ENCODE data around the gene BCAR1.
A peak's percentile ranks its signal among the peaks of the same experiment; 100 is the strongest.

The BCAR1 gene

GRCh38 chr16:75263291-75263962, 12.0 kb upstream of the BCAR1 start:
- peaks cover 43 to 52% of the 10 kb centered on the region in 2 donors for H3K4me1 ChIP-seq (ENCODE audit: control insufficient read depth in 2 of 2, insufficient read depth in 2 of 2, low read length in 2 of 2)
- H3K4me3 ChIP-seq (ENCODE audit: low read length in 2 of 2) = peak overlapping the region in 1 of 2 donors; percentile 77
- H3K9me3 ChIP-seq (ENCODE audit: control insufficient read depth in 2 of 2, low read length in 2 of 2) = no peaks in the 10 kb centered on the region
- H3K36me3 ChIP-seq (ENCODE audit: control insufficient read depth in 2 of 2, insufficient read depth in 2 of 2, low read length in 2 of 2) = no peaks in the 10 kb centered on the region
- H3K27me3 ChIP-seq (ENCODE audit: control insufficient read depth in 2 of 2, insufficient read depth in 2 of 2, low read length in 2 of 2) = peaks cover 0 to 5% of the 10 kb centered on the region in 2 donors
- H3K27ac ChIP-seq (ENCODE audit: low read depth in 2 of 2, low read length in 2 of 2) = peak overlapping the region; percentile 69 to 82
- H3K9ac ChIP-seq (ENCODE audit: low read depth in 1 of 2, low read length in 2 of 2) = no peak overlapping the region

- Histone ChIP-seq H3K4me1 (ENCODE audit: control insufficient read depth in 2 of 2, insufficient read depth in 2 of 2, low read length in 2 of 2) (peaks cover 47 to 51% of the 10 kb centered on the region in 2 donors), H3K9ac (ENCODE audit: low read depth in 1 of 2, low read length in 2 of 2) (peak overlapping the region in 1 of 2 donors; percentile 27), H3K27me3 (ENCODE audit: control insufficient read depth in 2 of 2, insufficient read depth in 2 of 2, low read length in 2 of 2) (peaks cover 0 to 5% of the 10 kb centered on the region in 2 donors), H3K9me3 (ENCODE audit: control insufficient read depth in 2 of 2, low read length in 2 of 2) (no peaks in the 10 kb centered on the region), H3K36me3 (ENCODE audit: control insufficient read depth in 2 of 2, insufficient read depth in 2 of 2, low read length in 2 of 2) (no peaks in the 10 kb centered on the region), H3K27ac (ENCODE audit: low read depth in 2 of 2, low read length in 2 of 2) (peak overlapping the region; percentile 69 to 79), H3K4me3 (ENCODE audit: low read length in 2 of 2) (peak overlapping the region in 1 of 2 donors; percentile 37)
Measured at GRCh38 chr16:75262800-75263127, 11.3 kb upstream of the BCAR1 start.

GRCh38 chr16:75262104-75262799, 10.8 kb upstream of the BCAR1 start:
- peak overlapping the region in 1 of 2 donors; percentile 27 for H3K9ac ChIP-seq (ENCODE audit: low read depth in 1 of 2, low read length in 2 of 2)
- peaks cover 49 to 51% of the 10 kb centered on the region in 2 donors for H3K4me1 ChIP-seq (ENCODE audit: control insufficient read depth in 2 of 2, insufficient read depth in 2 of 2, low read length in 2 of 2)
- H3K9me3 ChIP-seq (ENCODE audit: control insufficient read depth in 2 of 2, low read length in 2 of 2) = no peaks in the 10 kb centered on the region
- peaks cover 0 to 5% of the 10 kb centered on the region in 2 donors for H3K27me3 ChIP-seq (ENCODE audit: control insufficient read depth in 2 of 2, insufficient read depth in 2 of 2, low read length in 2 of 2)
- H3K27ac ChIP-seq (ENCODE audit: low read depth in 2 of 2, low read length in 2 of 2) = peak overlapping the region; percentile 69 to 79
- H3K36me3 ChIP-seq (ENCODE audit: control insufficient read depth in 2 of 2, insufficient read depth in 2 of 2, low read length in 2 of 2) = no peaks in the 10 kb centered on the region
- peak overlapping the region in 1 of 2 donors; percentile 37 for H3K4me3 ChIP-seq (ENCODE audit: low read length in 2 of 2)

- Histone ChIP-seq H3K27me3 (ENCODE audit: control insufficient read depth in 2 of 2, insufficient read depth in 2 of 2, low read length in 2 of 2) (peaks cover 0 to 5% of the 10 kb centered on the region in 2 donors), H3K4me3 (ENCODE audit: low read length in 2 of 2) (peak overlapping the region in 1 of 2 donors; percentile 37), H3K4me1 (ENCODE audit: control insufficient read depth in 2 of 2, insufficient read depth in 2 of 2, low read length in 2 of 2) (peaks cover 54 to 57% of the 10 kb centered on the region in 2 donors), H3K9ac (ENCODE audit: low read depth in 1 of 2, low read length in 2 of 2) (peak overlapping the region in 1 of 2 donors; percentile 16), H3K9me3 (ENCODE audit: control insufficient read depth in 2 of 2, low read length in 2 of 2) (no peaks in the 10 kb centered on the region), H3K36me3 (ENCODE audit: control insufficient read depth in 2 of 2, insufficient read depth in 2 of 2, low read length in 2 of 2) (no peaks in the 10 kb centered on the region), H3K27ac (ENCODE audit: low read depth in 2 of 2, low read length in 2 of 2) (peak overlapping the region; percentile 67 to 79)
Measured at GRCh38 chr16:75261590-75262078, 10.2 kb upstream of the BCAR1 start.

GRCh38 chr16:75260851-75261589, 9.6 kb upstream of the BCAR1 start:
- Histone ChIP-seq H3K36me3 (ENCODE audit: control insufficient read depth in 2 of 2, insufficient read depth in 2 of 2, low read length in 2 of 2) (no peaks in the 10 kb centered on the region), H3K27ac (ENCODE audit: low read depth in 2 of 2, low read length in 2 of 2) (peak overlapping the region in 1 of 2 donors; percentile 79), H3K9ac (ENCODE audit: low read depth in 1 of 2, low read length in 2 of 2) (no peak overlapping the region), H3K9me3 (ENCODE audit: control insufficient read depth in 2 of 2, low read length in 2 of 2) (no peaks in the 10 kb centered on the region), H3K4me3 (ENCODE audit: low read length in 2 of 2) (no peak overlapping the region), H3K4me1 (ENCODE audit: control insufficient read depth in 2 of 2, insufficient read depth in 2 of 2, low read length in 2 of 2) (peaks cover 57 to 58% of the 10 kb centered on the region in 2 donors), H3K27me3 (ENCODE audit: control insufficient read depth in 2 of 2, insufficient read depth in 2 of 2, low read length in 2 of 2) (peaks cover 0 to 5% of the 10 kb centered on the region in 2 donors)

- Histone ChIP-seq H3K27ac (ENCODE audit: low read depth in 2 of 2, low read length in 2 of 2) (no peak overlapping the region), H3K9me3 (ENCODE audit: control insufficient read depth in 2 of 2, low read length in 2 of 2) (no peaks in the 10 kb centered on the region), H3K9ac (ENCODE audit: low read depth in 1 of 2, low read length in 2 of 2) (no peak overlapping the region), H3K4me3 (ENCODE audit: low read length in 2 of 2) (no peak overlapping the region), H3K4me1 (ENCODE audit: control insufficient read depth in 2 of 2, insufficient read depth in 2 of 2, low read length in 2 of 2) (peaks cover 57 to 65% of the 10 kb centered on the region in 2 donors), H3K36me3 (ENCODE audit: control insufficient read depth in 2 of 2, insufficient read depth in 2 of 2, low read length in 2 of 2) (no peaks in the 10 kb centered on the region), H3K27me3 (ENCODE audit: control insufficient read depth in 2 of 2, insufficient read depth in 2 of 2, low read length in 2 of 2) (no peaks in the 10 kb centered on the region)
Measured at GRCh38 chr16:75258807-75259141, 7.3 kb upstream of the BCAR1 start.

- no peak overlapping the region for H3K27ac ChIP-seq (ENCODE audit: low read depth in 2 of 2, low read length in 2 of 2)
- H3K36me3 ChIP-seq (ENCODE audit: control insufficient read depth in 2 of 2, insufficient read depth in 2 of 2, low read length in 2 of 2) = no peaks in the 10 kb centered on the region
- no peaks in the 10 kb centered on the region for H3K27me3 ChIP-seq (ENCODE audit: control insufficient read depth in 2 of 2, insufficient read depth in 2 of 2, low read length in 2 of 2)
- H3K4me3 ChIP-seq (ENCODE audit: low read length in 2 of 2) = no peak overlapping the region
- H3K9me3 ChIP-seq (ENCODE audit: control insufficient read depth in 2 of 2, low read length in 2 of 2) = no peaks in the 10 kb centered on the region
- H3K9ac ChIP-seq (ENCODE audit: low read depth in 1 of 2, low read length in 2 of 2) = no peak overlapping the region
- H3K4me1 ChIP-seq (ENCODE audit: control insufficient read depth in 2 of 2, insufficient read depth in 2 of 2, low read length in 2 of 2) = peaks cover 52 to 59% of the 10 kb centered on the region in 2 donors
Measured at GRCh38 chr16:75257886-75258806, 6.7 kb upstream of the BCAR1 start.

GRCh38 chr16:75256696-75257343, 5.4 kb upstream of the BCAR1 start:
- H3K36me3 ChIP-seq (ENCODE audit: control insufficient read depth in 2 of 2, insufficient read depth in 2 of 2, low read length in 2 of 2) = no peaks in the 10 kb centered on the region
- H3K9ac ChIP-seq (ENCODE audit: low read depth in 1 of 2, low read length in 2 of 2) = peak overlapping the region in 1 of 2 donors; percentile 51
- H3K27me3 ChIP-seq (ENCODE audit: control insufficient read depth in 2 of 2, insufficient read depth in 2 of 2, low read length in 2 of 2) = peaks cover 0 to 3% of the 10 kb centered on the region in 2 donors
- H3K4me3 ChIP-seq (ENCODE audit: low read length in 2 of 2) = peak overlapping the region in 1 of 2 donors; percentile 15
- no peaks in the 10 kb centered on the region for H3K9me3 ChIP-seq (ENCODE audit: control insufficient read depth in 2 of 2, low read length in 2 of 2)
- H3K4me1 ChIP-seq (ENCODE audit: control insufficient read depth in 2 of 2, insufficient read depth in 2 of 2, low read length in 2 of 2) = peaks cover 51 to 59% of the 10 kb centered on the region in 2 donors
- peak overlapping the region; percentile 28 to 32 for H3K27ac ChIP-seq (ENCODE audit: low read depth in 2 of 2, low read length in 2 of 2)

GRCh38 chr16:75256059-75256571, 4.7 kb upstream of the BCAR1 start:
- Histone ChIP-seq H3K27ac (ENCODE audit: low read depth in 2 of 2, low read length in 2 of 2) (peak overlapping the region; percentile 28 to 32), H3K4me1 (ENCODE audit: control insufficient read depth in 2 of 2, insufficient read depth in 2 of 2, low read length in 2 of 2) (peaks cover 48 to 53% of the 10 kb centered on the region in 2 donors), H3K9ac (ENCODE audit: low read depth in 1 of 2, low read length in 2 of 2) (no peak overlapping the region), H3K36me3 (ENCODE audit: control insufficient read depth in 2 of 2, insufficient read depth in 2 of 2, low read length in 2 of 2) (no peaks in the 10 kb centered on the region), H3K4me3 (ENCODE audit: low read length in 2 of 2) (no peak overlapping the region), H3K27me3 (ENCODE audit: control insufficient read depth in 2 of 2, insufficient read depth in 2 of 2, low read length in 2 of 2) (peaks cover 0 to 3% of the 10 kb centered on the region in 2 donors), H3K9me3 (ENCODE audit: control insufficient read depth in 2 of 2, low read length in 2 of 2) (no peaks in the 10 kb centered on the region)
